ENCODE measurements around the gene NKAPL.
"Not testable (repeated sequence)": the region's sequence is repeated elsewhere in the genome, so short reads cannot be mapped to it uniquely, and the experiment has no call there.

The NKAPL gene

DNA sequence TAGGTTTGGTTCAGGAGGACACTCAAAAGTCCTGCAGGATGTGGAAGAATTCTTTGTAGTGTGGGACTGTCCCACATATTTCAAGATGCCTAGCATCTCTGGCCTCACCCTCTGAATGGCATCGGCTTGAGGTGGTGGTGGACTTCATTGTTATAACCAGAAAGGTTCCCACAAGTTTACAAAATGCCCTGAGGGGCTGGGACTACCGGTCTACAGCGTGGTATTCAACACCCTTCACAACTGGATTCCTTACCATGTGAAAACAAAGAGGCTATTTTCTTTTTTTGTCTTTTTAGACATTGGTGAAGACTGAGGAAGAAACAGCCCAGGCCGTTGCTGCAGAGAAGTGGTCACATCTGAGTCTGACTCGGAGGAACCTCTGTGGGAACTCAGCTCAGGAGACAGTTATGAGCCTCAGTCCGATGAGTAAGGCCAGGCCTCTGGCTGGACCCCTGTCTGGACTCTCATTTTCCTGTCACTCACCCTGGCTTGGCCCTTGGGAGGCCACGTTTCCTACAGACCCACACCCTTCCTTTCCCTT is 37.5 kb downstream of the NKAPL start:
- DNase-seq (ENCODE audit: low spot score): no peak

- DNase-seq (ENCODE audit: low spot score): no peak
Measured at GRCh38 chr6:28303570-28303969, 44.5 kb downstream of the NKAPL start.

- DNase-seq (ENCODE audit: low spot score): not testable (repeated sequence)
Measured at GRCh38 chr6:28306363-28306762, 47.3 kb downstream of the NKAPL start.
